A673 (cell line): ENCODE results near the gene HCLS1. TPM values are rescaled to one million over a fixed set of nuclear protein-coding genes. Genes with fewer than 3 reads are reported as not detected.

Experiments
- BruUV-seq: library from RNA; stranded (reverse); fragments of 400-500 nt; replicated peaks from 2 replicates; lab custom pipeline; 2021; lab: Mats Ljungman, UMichigan
- CTCF ChIA-PET: fragments of 300-600 bp; sonication (Branson Sonifier 250); formaldehyde crosslinking; loops from one replicate; lab custom pipeline; 2022; ENCODE audit warnings: antibody characterized with exemption; lab: Charles Lee
- POLR2A ChIA-PET: fragments of 300-600 bp; sonication (Branson Sonifier 250); formaldehyde crosslinking; loops from one replicate; lab custom pipeline; 2022; ENCODE audit warnings: antibody characterized with exemption; ENCODE audit not compliant: low non-redundant PET; lab: Charles Lee
- DNase-seq: peaks from one replicate; pipeline ENCODE4 v3.0.0-alpha.2; 2015; ENCODE audit warnings: low spot score
- H3K27ac ChIP-seq: fragments of 200-600 bp; sonication (generic); 2 replicates; pipeline ENCODE4 v1.5.1; 2016; ENCODE audit warnings: mixed run types, low read depth, mild to moderate bottlenecking, mixed read lengths, antibody characterized with exemption, low read length; ENCODE audit not compliant: poor library complexity, severe bottlenecking
- H3K27me3 ChIP-seq: fragments of 200-600 bp; sonication (generic); replicated peaks from 2 replicates; pipeline ENCODE4 v1.6.1; 2017; ENCODE audit warnings: mixed run types, low read depth, mild to moderate bottlenecking, mixed read lengths, antibody characterized with exemption, low read length; ENCODE audit not compliant: insufficient read depth, poor library complexity
- H3K36me3 ChIP-seq: fragments of 200-600 bp; sonication (generic); 2 replicates; pipeline ENCODE4 v1.6.1; 2016; ENCODE audit warnings: mixed run types, mild to moderate bottlenecking, mixed read lengths, antibody characterized with exemption, low read length; ENCODE audit not compliant: insufficient read depth, poor library complexity, severe bottlenecking
- H3K4me1 ChIP-seq: fragments of 200-600 bp; sonication (generic); 2 replicates; pipeline ENCODE4 v1.6.1; 2017; ENCODE audit warnings: mixed run types, mild to moderate bottlenecking, mixed read lengths, antibody characterized with exemption, low read length; ENCODE audit not compliant: insufficient read depth, poor library complexity, severe bottlenecking
- H3K4me3 ChIP-seq: fragments of 200-600 bp; sonication (generic); 2 replicates; pipeline ENCODE4 v1.5.1; 2016; ENCODE audit warnings: low read depth, mixed run types, mild to moderate bottlenecking, mixed read lengths, low read length; ENCODE audit not compliant: poor library complexity, severe bottlenecking
- H3K9me3 ChIP-seq: fragments of 200-600 bp; sonication (generic); 2 replicates; pipeline ENCODE4 v1.6.1; 2016; ENCODE audit warnings: mixed run types, low read depth, mild to moderate bottlenecking, mixed read lengths, antibody characterized with exemption, low read length; ENCODE audit not compliant: poor library complexity, severe bottlenecking
- CTCF ChIP-seq: fragments of 300-800, 200-600 bp; sonication (generic); conservative IDR thresholded peaks from 2 replicates; pipeline ENCODE4 v1.5.1; 2017; ENCODE audit warnings: low read depth, mild to moderate bottlenecking, antibody characterized with exemption, low read length, moderate library complexity, mixed read lengths
- EZH2 ChIP-seq: fragments of 200-600 bp; sonication (generic); IDR thresholded peaks from 2 replicates; pipeline ENCODE4 v1.6.1; 2017; ENCODE audit warnings: borderline replicate concordance, low read depth, mild to moderate bottlenecking, mixed read lengths, antibody characterized with exemption, low read length; ENCODE audit not compliant: poor library complexity, severe bottlenecking
- intact Hi-C: fragments of 100-400 bp; cut with micrococcal nuclease; formaldehyde crosslinking; loops from one replicate; pipeline ENCODE4 v1.10.0; 2022; ENCODE audit not compliant: unreplicated experiment
- total RNA-seq: library from RNA; stranded (reverse); gene quantifications from 2 replicates; pipeline ENCODE4 v1.2.3, GENCODE V29; 2021

The HCLS1 gene
- total RNA-seq, 1 experiment from 2014 or later: 96.9 TPM

- CTCF ChIA-PET: interaction anchor here (1.0 kb wide), 1 partner anchor 25 kb away, joined by 3 read pairs; no protein-coding TSS in a partner anchor
- Histone ChIP-seq H3K4me1 (no peaks in the 10 kb centered on the region), H3K36me3 (no peaks in the 10 kb centered on the region), H3K4me3 (no peak overlapping the region), H3K27ac (no peak overlapping the region), H3K9me3 (no peaks in the 10 kb centered on the region), H3K27me3 (no peaks in the 10 kb centered on the region)
- intact Hi-C loops: loop anchor here (5.0 kb wide), 1 partner anchor 1443 kb away; no protein-coding TSS in a partner anchor
- no TSS peak for BruUV-seq
- POLR2A ChIA-PET: no interaction called here
- TF ChIP-seq EZH2 (no peak), CTCF (no peak)
- DNase-seq: no peak
Observed at GRCh38 chr3:121630355-121630754, 30.3 kb downstream of the HCLS1 start.

GRCh38 chr3:121629601-121630000 lies 31.1 kb downstream of the HCLS1 start:
- Histone ChIP-seq H3K36me3 (no peaks in the 10 kb centered on the region), H3K4me1 (no peaks in the 10 kb centered on the region), H3K4me3 (no peak overlapping the region), H3K27me3 (no peaks in the 10 kb centered on the region), H3K27ac (no peak overlapping the region), H3K9me3 (no peaks in the 10 kb centered on the region)
- intact Hi-C loops: no loop called here
- no peak for DNase-seq
- POLR2A ChIA-PET: no interaction called here
- TF ChIP-seq EZH2 (no peak), CTCF (no peak)
- BruUV-seq: no TSS peak
- CTCF ChIA-PET: no interaction called here

GRCh38 chr3:121627622-121628021 lies 33.1 kb downstream of the HCLS1 start:
- Histone ChIP-seq H3K4me3 (no peak overlapping the region), H3K9me3 (no peaks in the 10 kb centered on the region), H3K27me3 (no peaks in the 10 kb centered on the region), H3K27ac (no peak overlapping the region), H3K36me3 (no peaks in the 10 kb centered on the region), H3K4me1 (no peaks in the 10 kb centered on the region)
- no peak for TF ChIP-seq EZH2
- no peak for TF ChIP-seq CTCF
- intact Hi-C loops: no loop called here
- POLR2A ChIA-PET: no interaction called here
- CTCF ChIA-PET: no interaction called here
- no TSS peak for BruUV-seq
- no peak for DNase-seq
